Type B pancreatic cell (in vitro differentiated cells): ENCODE data around the gene GPC5. TPM values are rescaled to one million over a fixed set of nuclear protein-coding genes. Genes with fewer than 3 reads are reported as not detected.
A peak's percentile ranks its signal among the peaks of the same experiment; 100 is the strongest.

Experiments used
- DNase-seq: peaks from one replicate; pipeline ENCODE4 v3.0.0; 2021; ENCODE audit warnings: mixed read lengths; ENCODE audit not compliant: unreplicated experiment; ENCODE audit errors: extremely low spot score
- H3K27ac Mint-ChIP-seq: 2 replicates; pipeline ENCODE4 v1.8.0; 2021; ENCODE audit warnings: mild to moderate bottlenecking, mixed read lengths
- H3K27me3 Mint-ChIP-seq: 2 replicates; pipeline ENCODE4 v1.8.0; 2021; ENCODE audit warnings: mixed read lengths
- H3K36me3 Mint-ChIP-seq: 2 replicates; pipeline ENCODE4 v1.8.0; 2021; ENCODE audit warnings: mixed read lengths
- H3K4me1 Mint-ChIP-seq: one replicate; pipeline ENCODE4 v1.8.0; 2021; ENCODE audit warnings: mixed read lengths; ENCODE audit not compliant: unreplicated experiment
- H3K4me3 Mint-ChIP-seq: 2 replicates; pipeline ENCODE4 v1.8.0; 2021; ENCODE audit warnings: mild to moderate bottlenecking, mixed read lengths
- H3K9me3 Mint-ChIP-seq: 2 replicates; pipeline ENCODE4 v1.8.0; 2021; ENCODE audit warnings: mixed read lengths
- CTCF ChIP-seq: fragments of 200-600 bp; sonication (generic); conservative IDR thresholded peaks from 2 replicates; pipeline ENCODE4 v1.5.0; 2021; ENCODE audit warnings: antibody characterized with exemption, mild to moderate bottlenecking
- total RNA-seq: library from RNA; stranded (reverse); gene quantifications from 2 replicates; pipeline ENCODE4 v1.2.1, GENCODE V29; 2021; ENCODE audit warnings: low replicate concordance

The GPC5 gene
- total RNA-seq, 1 donor from 2014 or later, result 2.8 TPM

- H3K9me3 Mint-ChIP-seq, result no peaks in the 10 kb centered on the region
- H3K4me1 Mint-ChIP-seq, result no peaks in the 10 kb centered on the region
- no peak for TF ChIP-seq CTCF
- no peak for DNase-seq
- no peaks in the 10 kb centered on the region for H3K36me3 Mint-ChIP-seq
- no peak overlapping the region for H3K4me3 Mint-ChIP-seq
- no peaks in the 10 kb centered on the region for H3K27me3 Mint-ChIP-seq
- H3K27ac Mint-ChIP-seq, result no peak overlapping the region
Measured at GRCh38 chr13:91698308-91698707, 299.9 kb downstream of the GPC5 start.

GRCh38 chr13:91698767-91699166 is 300.3 kb downstream of the GPC5 start:
- Mint-ChIP-seq H3K9me3 (no peaks in the 10 kb centered on the region), H3K4me1 (no peaks in the 10 kb centered on the region), H3K36me3 (no peaks in the 10 kb centered on the region), H3K27ac (no peak overlapping the region), H3K27me3 (no peaks in the 10 kb centered on the region), H3K4me3 (no peak overlapping the region)
- no peak for DNase-seq
- no peak for TF ChIP-seq CTCF

GRCh38 chr13:91699863-91700262 is 301.4 kb downstream of the GPC5 start:
- Mint-ChIP-seq H3K36me3 (no peaks in the 10 kb centered on the region), H3K27ac (no peak overlapping the region), H3K27me3 (no peaks in the 10 kb centered on the region), H3K4me1 (no peaks in the 10 kb centered on the region), H3K4me3 (no peak overlapping the region), H3K9me3 (no peaks in the 10 kb centered on the region)
- peak; percentile 27 for TF ChIP-seq CTCF
- no peak for DNase-seq

- Mint-ChIP-seq H3K36me3 (no peaks in the 10 kb centered on the region), H3K4me1 (no peaks in the 10 kb centered on the region), H3K9me3 (no peaks in the 10 kb centered on the region), H3K27ac (no peak overlapping the region), H3K27me3 (no peaks in the 10 kb centered on the region), H3K4me3 (no peak overlapping the region)
- no peak for DNase-seq
- TF ChIP-seq CTCF, result no peak
Measured at GRCh38 chr13:91701975-91702374, 303.6 kb downstream of the GPC5 start.

GRCh38 chr13:91702411-91702810 is 304.0 kb downstream of the GPC5 start:
- Mint-ChIP-seq H3K27me3 (no peaks in the 10 kb centered on the region), H3K36me3 (no peaks in the 10 kb centered on the region), H3K4me3 (no peak overlapping the region), H3K27ac (no peak overlapping the region), H3K9me3 (no peaks in the 10 kb centered on the region), H3K4me1 (no peaks in the 10 kb centered on the region)
- no peak for DNase-seq
- no peak for TF ChIP-seq CTCF

GRCh38 chr13:91704398-91704797 is 306.0 kb downstream of the GPC5 start:
- Mint-ChIP-seq H3K36me3 (no peaks in the 10 kb centered on the region), H3K27ac (no peak overlapping the region), H3K4me1 (no peaks in the 10 kb centered on the region), H3K27me3 (no peaks in the 10 kb centered on the region), H3K4me3 (no peak overlapping the region), H3K9me3 (no peaks in the 10 kb centered on the region)
- no peak for DNase-seq
- no peak for TF ChIP-seq CTCF
